WTC11 (cell line): Measurements from ENCODE around the gene KIF24. TPM values are rescaled to one million over a fixed set of nuclear protein-coding genes. Genes with fewer than 3 reads are reported as not detected.

ENCODE experiments used
- ATAC-seq: fragments of 200-7000 bp; cut with Tn5 transposase; 2 replicates; pipeline ENCODE4 v1.10.0; 2021; ENCODE audit warnings: mild to moderate bottlenecking, moderate library complexity
- CTCF ChIA-PET: fragments of 300-600 bp; sonication (Branson Sonifier 250); formaldehyde crosslinking; loops from one replicate; lab custom pipeline; 2021; ENCODE audit warnings: antibody characterized with exemption; lab: Charles Lee
- POLR2A ChIA-PET: fragments of 350-600 bp; sonication (Branson Sonifier 250); formaldehyde crosslinking; loops from one replicate; lab custom pipeline; 2021; ENCODE audit warnings: antibody characterized with exemption; lab: Charles Lee
- DNase-seq: peaks from one replicate; pipeline ENCODE4 v3.0.0; 2021; ENCODE audit warnings: low spot score
- H3K27ac Mint-ChIP-seq: 2 replicates; pipeline ENCODE4 v1.8.0; 2021; ENCODE audit warnings: mixed read lengths
- H3K27me3 Mint-ChIP-seq: 2 replicates; pipeline ENCODE4 v1.8.0; 2021; ENCODE audit warnings: low read depth, mild to moderate bottlenecking, moderate library complexity, mixed read lengths
- H3K36me3 Mint-ChIP-seq: 2 replicates; pipeline ENCODE4 v1.8.0; 2021; ENCODE audit warnings: mixed read lengths
- H3K4me1 Mint-ChIP-seq: 2 replicates; pipeline ENCODE4 v1.8.0; 2022; ENCODE audit warnings: mixed read lengths
- H3K4me3 Mint-ChIP-seq: 2 replicates; pipeline ENCODE4 v1.8.0; 2021; ENCODE audit warnings: mild to moderate bottlenecking, moderate library complexity, mixed read lengths
- H3K9me3 Mint-ChIP-seq: 2 replicates; pipeline ENCODE4 v1.8.0; 2021; ENCODE audit warnings: mixed read lengths
- ATF1 ChIP-seq: sonication (generic); formaldehyde crosslinking; IDR thresholded peaks from 2 replicates; pipeline ENCODE4 v1.8.1; 2023; ENCODE audit warnings: mild to moderate bottlenecking, moderate library complexity, missing genetic modification reagents
- EMX1 ChIP-seq: fragments of 250-450 bp; sonication (Bioruptor Pico); IDR thresholded peaks from 2 replicates; pipeline ENCODE4 v1.8.0; 2021; ENCODE audit warnings: mild to moderate bottlenecking
- GRHL2 ChIP-seq: fragments of 250-450 bp; sonication (Bioruptor Pico); IDR thresholded peaks from 2 replicates; pipeline ENCODE4 v1.8.0; 2022; ENCODE audit warnings: mild to moderate bottlenecking, moderate library complexity; ENCODE audit not compliant: insufficient replicate concordance, severe bottlenecking
- JUN ChIP-seq: sonication (generic); formaldehyde crosslinking; IDR thresholded peaks from 2 replicates; pipeline ENCODE4 v1.8.0; 2023; ENCODE audit warnings: mild to moderate bottlenecking, missing genetic modification reagents
- KAT7 ChIP-seq: sonication (generic); formaldehyde crosslinking; IDR thresholded peaks from 2 replicates; pipeline ENCODE4 v1.8.1; 2023; ENCODE audit warnings: missing genetic modification reagents, mild to moderate bottlenecking, borderline replicate concordance
- NFE2L1 ChIP-seq: sonication (generic); formaldehyde crosslinking; IDR thresholded peaks from 2 replicates; pipeline ENCODE4 v1.8.1; 2023; ENCODE audit warnings: missing genetic modification reagents
- NFYB ChIP-seq: sonication (generic); formaldehyde crosslinking; conservative IDR thresholded peaks from 2 replicates; pipeline ENCODE4 v1.8.0; 2022; ENCODE audit warnings: low read depth, missing genetic modification reagents
- OVOL2 ChIP-seq: fragments of 250-450 bp; sonication (Bioruptor Pico); IDR thresholded peaks from 2 replicates; pipeline ENCODE4 v1.9.0; 2021; ENCODE audit warnings: mild to moderate bottlenecking, borderline replicate concordance
- SMAD4 ChIP-seq: sonication (generic); formaldehyde crosslinking; IDR thresholded peaks from 2 replicates; pipeline ENCODE4 v1.8.0; 2022; ENCODE audit warnings: mild to moderate bottlenecking, missing genetic modification reagents
- ZNF121 ChIP-seq: sonication (generic); formaldehyde crosslinking; IDR thresholded peaks from 2 replicates; pipeline ENCODE4 v1.8.0; 2023; ENCODE audit warnings: missing genetic modification reagents
- ZNF138 ChIP-seq: sonication (generic); formaldehyde crosslinking; conservative IDR thresholded peaks from 2 replicates; pipeline ENCODE4 v1.8.1; 2022; ENCODE audit warnings: mild to moderate bottlenecking, moderate library complexity, missing genetic modification reagents
- ZNF232 ChIP-seq: sonication (generic); formaldehyde crosslinking; IDR thresholded peaks from 2 replicates; pipeline ENCODE4 v1.8.0; 2022; ENCODE audit warnings: mild to moderate bottlenecking, missing genetic modification reagents
- total RNA-seq: library from RNA; stranded (reverse); gene quantifications from 3 replicates; pipeline ENCODE4 v1.2.3, GENCODE V29; 2021
- TF ChIP-seq, protein P1 (sequence below): sonication (generic); formaldehyde crosslinking; IDR thresholded peaks from 2 replicates; pipeline ENCODE4 v1.8.1; 2022; ENCODE audit warnings: mild to moderate bottlenecking, missing genetic modification reagents, moderate library complexity, borderline replicate concordance
- TF ChIP-seq, protein P2 (sequence below): sonication (generic); formaldehyde crosslinking; IDR thresholded peaks from 2 replicates; pipeline ENCODE4 v1.8.1; 2022; ENCODE audit warnings: missing genetic modification reagents, borderline replicate concordance
- TF ChIP-seq, protein P3 (sequence below): sonication (generic); formaldehyde crosslinking; IDR thresholded peaks from 2 replicates; pipeline ENCODE4 v1.8.0; 2022; ENCODE audit warnings: mild to moderate bottlenecking, missing genetic modification reagents
- TF ChIP-seq, protein P4 (sequence below): sonication (generic); formaldehyde crosslinking; conservative IDR thresholded peaks from 2 replicates; pipeline ENCODE4 v1.8.1; 2022; ENCODE audit warnings: mild to moderate bottlenecking, missing genetic modification reagents
- TF ChIP-seq, protein P5 (sequence below): fragments of 250-450 bp; sonication (Bioruptor Pico); IDR thresholded peaks from 2 replicates; pipeline ENCODE4 v2.1.2; 2022; ENCODE audit warnings: mild to moderate bottlenecking, moderate library complexity
- TF ChIP-seq, protein P6 (sequence below): sonication (generic); formaldehyde crosslinking; IDR thresholded peaks from 2 replicates; pipeline ENCODE4 v1.8.0; 2023; ENCODE audit warnings: mild to moderate bottlenecking, missing genetic modification reagents
- TF ChIP-seq, protein P7 (sequence below): sonication (generic); formaldehyde crosslinking; IDR thresholded peaks from 2 replicates; pipeline ENCODE4 v1.8.1; 2023; ENCODE audit warnings: mild to moderate bottlenecking, missing genetic modification reagents

The KIF24 gene
- total RNA-seq, 1 experiment from 2014 or later: 4.5 TPM

DNA sequence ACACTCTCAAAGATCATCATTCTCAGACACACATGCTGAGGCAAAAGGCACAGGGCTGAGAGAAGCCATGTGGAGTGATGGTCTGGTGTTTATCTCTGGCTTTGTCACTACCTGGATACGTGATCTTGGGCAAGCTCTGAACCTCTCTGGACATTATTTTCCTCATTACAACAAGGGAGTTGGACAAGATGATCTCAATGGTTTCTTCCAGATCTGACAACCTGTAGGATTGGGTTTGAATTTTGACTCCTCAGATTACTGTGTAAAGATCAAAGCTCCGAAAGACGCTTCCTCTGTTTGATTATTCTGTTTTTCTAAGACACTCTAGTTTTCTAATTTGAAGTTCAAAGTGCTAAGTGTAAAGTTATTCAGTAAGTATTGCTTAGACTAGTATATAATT lies 20.3 kb upstream of the KIF24 start (continued):
- TF ChIP-seq, protein P1, sequence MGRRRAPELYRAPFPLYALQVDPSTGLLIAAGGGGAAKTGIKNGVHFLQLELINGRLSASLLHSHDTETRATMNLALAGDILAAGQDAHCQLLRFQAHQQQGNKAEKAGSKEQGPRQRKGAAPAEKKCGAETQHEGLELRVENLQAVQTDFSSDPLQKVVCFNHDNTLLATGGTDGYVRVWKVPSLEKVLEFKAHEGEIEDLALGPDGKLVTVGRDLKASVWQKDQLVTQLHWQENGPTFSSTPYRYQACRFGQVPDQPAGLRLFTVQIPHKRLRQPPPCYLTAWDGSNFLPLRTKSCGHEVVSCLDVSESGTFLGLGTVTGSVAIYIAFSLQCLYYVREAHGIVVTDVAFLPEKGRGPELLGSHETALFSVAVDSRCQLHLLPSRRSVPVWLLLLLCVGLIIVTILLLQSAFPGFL (CRISPR knock-in tag): no peak
- TF ChIP-seq NFYB (CRISPR knock-in tag) (no peak), JUN (CRISPR knock-in tag) (no peak), EMX1 (CRISPR knock-in tag) (no peak), ZNF232 (no peak), GRHL2 (CRISPR knock-in tag) (no peak)
- TF ChIP-seq, protein P2, sequence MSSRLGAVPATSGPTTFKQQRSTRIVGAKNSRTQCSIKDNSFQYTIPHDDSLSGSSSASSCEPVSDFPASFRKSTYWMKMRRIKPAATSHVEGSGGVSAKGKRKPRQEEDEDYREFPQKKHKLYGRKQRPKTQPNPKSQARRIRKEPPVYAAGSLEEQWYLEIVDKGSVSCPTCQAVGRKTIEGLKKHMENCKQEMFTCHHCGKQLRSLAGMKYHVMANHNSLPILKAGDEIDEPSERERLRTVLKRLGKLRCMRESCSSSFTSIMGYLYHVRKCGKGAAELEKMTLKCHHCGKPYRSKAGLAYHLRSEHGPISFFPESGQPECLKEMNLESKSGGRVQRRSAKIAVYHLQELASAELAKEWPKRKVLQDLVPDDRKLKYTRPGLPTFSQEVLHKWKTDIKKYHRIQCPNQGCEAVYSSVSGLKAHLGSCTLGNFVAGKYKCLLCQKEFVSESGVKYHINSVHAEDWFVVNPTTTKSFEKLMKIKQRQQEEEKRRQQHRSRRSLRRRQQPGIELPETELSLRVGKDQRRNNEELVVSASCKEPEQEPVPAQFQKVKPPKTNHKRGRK (CRISPR knock-in tag): no peak
- TF ChIP-seq, protein P3, sequence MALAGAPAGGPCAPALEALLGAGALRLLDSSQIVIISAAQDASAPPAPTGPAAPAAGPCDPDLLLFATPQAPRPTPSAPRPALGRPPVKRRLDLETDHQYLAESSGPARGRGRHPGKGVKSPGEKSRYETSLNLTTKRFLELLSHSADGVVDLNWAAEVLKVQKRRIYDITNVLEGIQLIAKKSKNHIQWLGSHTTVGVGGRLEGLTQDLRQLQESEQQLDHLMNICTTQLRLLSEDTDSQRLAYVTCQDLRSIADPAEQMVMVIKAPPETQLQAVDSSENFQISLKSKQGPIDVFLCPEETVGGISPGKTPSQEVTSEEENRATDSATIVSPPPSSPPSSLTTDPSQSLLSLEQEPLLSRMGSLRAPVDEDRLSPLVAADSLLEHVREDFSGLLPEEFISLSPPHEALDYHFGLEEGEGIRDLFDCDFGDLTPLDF: no peak
- TF ChIP-seq, protein P4, sequence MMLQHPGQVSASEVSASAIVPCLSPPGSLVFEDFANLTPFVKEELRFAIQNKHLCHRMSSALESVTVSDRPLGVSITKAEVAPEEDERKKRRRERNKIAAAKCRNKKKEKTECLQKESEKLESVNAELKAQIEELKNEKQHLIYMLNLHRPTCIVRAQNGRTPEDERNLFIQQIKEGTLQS (CRISPR knock-in tag): no peak
- TF ChIP-seq, protein P5, sequence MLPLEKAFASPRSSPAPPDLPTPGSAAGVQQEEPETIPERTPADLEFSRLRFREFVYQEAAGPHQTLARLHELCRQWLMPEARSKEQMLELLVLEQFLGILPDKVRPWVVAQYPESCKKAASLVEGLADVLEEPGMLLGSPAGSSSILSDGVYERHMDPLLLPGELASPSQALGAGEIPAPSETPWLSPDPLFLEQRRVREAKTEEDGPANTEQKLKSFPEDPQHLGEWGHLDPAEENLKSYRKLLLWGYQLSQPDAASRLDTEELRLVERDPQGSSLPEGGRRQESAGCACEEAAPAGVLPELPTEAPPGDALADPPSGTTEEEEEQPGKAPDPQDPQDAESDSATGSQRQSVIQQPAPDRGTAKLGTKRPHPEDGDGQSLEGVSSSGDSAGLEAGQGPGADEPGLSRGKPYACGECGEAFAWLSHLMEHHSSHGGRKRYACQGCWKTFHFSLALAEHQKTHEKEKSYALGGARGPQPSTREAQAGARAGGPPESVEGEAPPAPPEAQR (CRISPR knock-in tag): no peak

DNA sequence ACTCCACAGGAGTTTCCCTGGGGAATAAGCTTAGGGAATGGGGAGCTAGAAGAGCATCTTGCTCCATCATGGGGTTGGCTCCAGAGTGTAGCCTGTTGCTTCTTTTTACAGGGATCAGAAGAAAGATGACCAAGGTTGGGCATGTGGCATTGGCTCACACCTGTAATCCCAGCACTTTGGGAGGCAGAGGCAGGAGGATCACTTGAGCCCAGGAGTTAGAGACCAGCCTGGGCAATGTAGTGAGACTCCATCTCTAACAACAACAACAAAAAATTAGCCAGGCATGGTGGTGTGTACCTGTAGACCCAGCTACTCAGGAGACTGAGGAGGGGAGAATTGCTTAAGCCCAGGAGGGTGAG lies 18.7 kb upstream of the KIF24 start:
- ChIA-PET POLR2A (interaction anchor here (0.6 kb wide), 1 partner anchor 49 kb away, joined by 4 read pairs; no protein-coding TSS in a partner anchor), CTCF (interaction anchor here (0.9 to 2.1 kb wide), 5 partner anchors 13 to 33 kb away, joined by 3 to 6 read pairs (median 4); partner anchors contain the start of gene MYORG)

DNA sequence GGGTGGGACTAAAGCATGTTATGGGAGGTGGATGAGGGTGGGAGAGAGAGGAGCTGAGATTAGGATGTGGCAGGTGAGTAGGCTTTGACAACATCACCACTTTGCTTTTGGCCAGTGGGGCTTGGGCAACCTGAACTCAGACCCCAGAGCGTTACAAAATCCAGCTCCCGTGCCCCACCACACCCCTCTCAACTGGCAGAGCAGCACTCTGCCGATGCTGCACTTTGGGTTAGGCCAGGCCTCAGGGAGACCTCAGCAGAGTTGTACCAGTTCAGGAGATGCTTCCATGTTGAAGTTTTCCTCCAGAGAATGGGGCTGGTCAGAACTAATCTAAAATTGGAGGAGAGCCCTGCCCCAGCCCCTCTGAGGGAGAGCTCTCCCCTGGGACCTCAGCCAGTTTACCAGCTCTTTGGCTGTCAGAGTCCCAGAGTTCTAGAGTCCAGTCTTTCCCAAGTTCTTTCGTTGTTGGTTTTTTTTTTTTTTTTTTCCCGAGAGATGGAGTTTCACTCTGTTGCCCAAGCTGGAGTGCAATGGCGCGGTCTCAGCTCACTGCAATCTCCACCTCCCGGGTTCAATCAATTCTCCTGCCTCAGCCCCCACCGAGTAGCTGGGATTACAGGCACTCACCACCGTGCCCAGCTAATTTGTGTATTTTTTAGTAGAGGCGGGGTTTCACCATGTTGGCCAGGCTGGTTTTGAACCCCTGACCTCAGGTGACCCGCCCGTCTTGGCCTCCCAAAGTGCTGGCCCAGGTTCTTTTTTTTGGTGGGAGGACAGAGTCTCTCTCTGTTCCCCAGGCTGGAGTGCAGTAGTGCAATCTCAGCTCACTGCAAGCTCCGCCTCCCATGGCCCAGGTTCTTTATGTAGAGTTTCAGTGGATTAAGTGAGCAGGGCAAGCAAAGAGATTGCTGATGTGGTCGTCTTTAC lies 18.1 kb upstream of the KIF24 start:
- peaks cover 10% of the 10 kb centered on the region; the same call in 1 of the 2 replicates for H3K36me3 Mint-ChIP-seq
- no peak for ATAC-seq
- no peak overlapping the region for H3K27ac Mint-ChIP-seq
- ChIA-PET CTCF (interaction anchor here (0.6 to 2.1 kb wide), 6 partner anchors 10 to 33 kb away, joined by 3 to 6 read pairs (median 4); partner anchors contain the start of gene MYORG), POLR2A (interaction anchor here (0.6 kb wide), 1 partner anchor 48 kb away, joined by 4 read pairs; no protein-coding TSS in a partner anchor)
- no peaks in the 10 kb centered on the region for H3K9me3 Mint-ChIP-seq
- no peak for DNase-seq
- H3K4me1 Mint-ChIP-seq: peaks cover 7% of the 10 kb centered on the region; the same call in 1 of the 2 replicates
- no peak overlapping the region for H3K4me3 Mint-ChIP-seq
- no peaks in the 10 kb centered on the region for H3K27me3 Mint-ChIP-seq
- TF ChIP-seq SMAD4 (CRISPR knock-in tag) (no peak), ZNF121 (CRISPR knock-in tag) (no peak), ZNF138 (CRISPR knock-in tag) (no peak), GRHL2 (CRISPR knock-in tag) (no peak), NFE2L1 (CRISPR knock-in tag) (no peak), ATF1 (CRISPR knock-in tag) (no peak)
- TF ChIP-seq, protein P5 (CRISPR knock-in tag): no peak
- TF ChIP-seq, protein P6, sequence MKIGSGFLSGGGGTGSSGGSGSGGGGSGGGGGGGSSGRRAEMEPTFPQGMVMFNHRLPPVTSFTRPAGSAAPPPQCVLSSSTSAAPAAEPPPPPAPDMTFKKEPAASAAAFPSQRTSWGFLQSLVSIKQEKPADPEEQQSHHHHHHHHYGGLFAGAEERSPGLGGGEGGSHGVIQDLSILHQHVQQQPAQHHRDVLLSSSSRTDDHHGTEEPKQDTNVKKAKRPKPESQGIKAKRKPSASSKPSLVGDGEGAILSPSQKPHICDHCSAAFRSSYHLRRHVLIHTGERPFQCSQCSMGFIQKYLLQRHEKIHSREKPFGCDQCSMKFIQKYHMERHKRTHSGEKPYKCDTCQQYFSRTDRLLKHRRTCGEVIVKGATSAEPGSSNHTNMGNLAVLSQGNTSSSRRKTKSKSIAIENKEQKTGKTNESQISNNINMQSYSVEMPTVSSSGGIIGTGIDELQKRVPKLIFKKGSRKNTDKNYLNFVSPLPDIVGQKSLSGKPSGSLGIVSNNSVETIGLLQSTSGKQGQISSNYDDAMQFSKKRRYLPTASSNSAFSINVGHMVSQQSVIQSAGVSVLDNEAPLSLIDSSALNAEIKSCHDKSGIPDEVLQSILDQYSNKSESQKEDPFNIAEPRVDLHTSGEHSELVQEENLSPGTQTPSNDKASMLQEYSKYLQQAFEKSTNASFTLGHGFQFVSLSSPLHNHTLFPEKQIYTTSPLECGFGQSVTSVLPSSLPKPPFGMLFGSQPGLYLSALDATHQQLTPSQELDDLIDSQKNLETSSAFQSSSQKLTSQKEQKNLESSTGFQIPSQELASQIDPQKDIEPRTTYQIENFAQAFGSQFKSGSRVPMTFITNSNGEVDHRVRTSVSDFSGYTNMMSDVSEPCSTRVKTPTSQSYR (CRISPR knock-in tag): no peak
- TF ChIP-seq, protein P7, sequence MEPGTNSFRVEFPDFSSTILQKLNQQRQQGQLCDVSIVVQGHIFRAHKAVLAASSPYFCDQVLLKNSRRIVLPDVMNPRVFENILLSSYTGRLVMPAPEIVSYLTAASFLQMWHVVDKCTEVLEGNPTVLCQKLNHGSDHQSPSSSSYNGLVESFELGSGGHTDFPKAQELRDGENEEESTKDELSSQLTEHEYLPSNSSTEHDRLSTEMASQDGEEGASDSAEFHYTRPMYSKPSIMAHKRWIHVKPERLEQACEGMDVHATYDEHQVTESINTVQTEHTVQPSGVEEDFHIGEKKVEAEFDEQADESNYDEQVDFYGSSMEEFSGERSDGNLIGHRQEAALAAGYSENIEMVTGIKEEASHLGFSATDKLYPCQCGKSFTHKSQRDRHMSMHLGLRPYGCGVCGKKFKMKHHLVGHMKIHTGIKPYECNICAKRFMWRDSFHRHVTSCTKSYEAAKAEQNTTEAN: no peak

More for the DNA sequence above, 18.7 kb upstream of the KIF24 start:
- H3K4me3 Mint-ChIP-seq: no peak overlapping the region
- peaks cover 10% of the 10 kb centered on the region; the same call in 1 of the 2 replicates for H3K36me3 Mint-ChIP-seq
- ATAC-seq (no peak), DNase-seq (no peak)
- peaks cover 7% of the 10 kb centered on the region; the same call in 1 of the 2 replicates for H3K4me1 Mint-ChIP-seq
- no peaks in the 10 kb centered on the region for H3K27me3 Mint-ChIP-seq
- TF ChIP-seq KAT7 (no peak), OVOL2 (CRISPR knock-in tag) (no peak), ZNF121 (CRISPR knock-in tag) (0 out of 2 replicates have a peak, but pooled peaks have one; percentile 22)
- H3K9me3 Mint-ChIP-seq: no peaks in the 10 kb centered on the region
- no peak overlapping the region for H3K27ac Mint-ChIP-seq
